ENCODE data around the gene FGF16.

DNA sequence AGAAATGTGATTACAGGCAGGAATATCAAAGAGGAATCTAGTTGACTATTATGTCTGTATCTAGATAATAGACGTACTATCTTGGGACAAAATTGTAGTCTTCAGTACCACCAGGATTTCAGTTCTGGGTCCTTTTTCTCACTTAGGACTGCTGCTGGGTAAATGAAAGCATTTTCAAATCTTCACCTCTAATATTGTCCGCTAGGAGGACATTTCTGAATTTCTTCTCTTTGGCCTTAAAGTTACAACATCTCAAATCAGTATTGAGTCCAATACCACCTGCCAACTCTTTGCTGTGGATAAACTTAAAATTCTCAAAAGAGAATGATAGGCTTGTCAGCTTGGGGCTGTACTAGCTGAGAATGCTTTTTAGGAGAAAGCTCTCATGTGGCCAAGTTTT is 6.0 kb downstream of the FGF16 start:
- TF ChIP-seq POLR2A (IDR thresholded peaks at IDR 0.05) (no peak), POLR2AphosphoS5 (IDR thresholded peaks at IDR 0.05) (no peak), CTCF (IDR thresholded peaks at IDR 0.05) (no peak)

Data from transverse colon (tissue), 4 donors.